Umbilical cord (tissue), 2 donors: Measurements from ENCODE around the gene ZMYM4. TPM values are rescaled to one million over a fixed set of nuclear protein-coding genes. Genes with fewer than 3 reads are reported as not detected.
"Not testable (repeated sequence)": the region's sequence is repeated elsewhere in the genome, so short reads cannot be mapped to it uniquely, and the experiment has no call there.

Experiments
- DNase-seq: peaks from one replicate; pipeline ENCODE4 v3.0.0-alpha.2; 2015; ENCODE audit warnings: low spot score
- total RNA-seq: library from RNA; depleted of rRNA; stranded (reverse); fragments of >200 nt; gene quantifications from one replicate; pipeline ENCODE4 v1.2.3, GENCODE V29; 2014; ENCODE audit warnings: low replicate concordance; ENCODE audit not compliant: insufficient read depth

The ZMYM4 gene
- total RNA-seq, 1 donor from 2014 or later, result 134 TPM

GRCh38 chr1:35452106-35452774, 183.7 kb downstream of the ZMYM4 start:
- DNase-seq, result peak; percentile 95

GRCh38 chr1:35453031-35453430, 184.5 kb downstream of the ZMYM4 start:
- DNase-seq, result no peak

GRCh38 chr1:35454176-35454575, 185.7 kb downstream of the ZMYM4 start:
- no peak for DNase-seq

GRCh38 chr1:35454616-35455015, 186.1 kb downstream of the ZMYM4 start:
- peak; percentile 76 for DNase-seq

- no peak for DNase-seq
Measured at GRCh38 chr1:35460796-35461195, 192.3 kb downstream of the ZMYM4 start.

GRCh38 chr1:35461966-35462651, 193.6 kb downstream of the ZMYM4 start:
- DNase-seq, result no peak

- no peak for DNase-seq
Measured at GRCh38 chr1:35463232-35463631, 194.7 kb downstream of the ZMYM4 start.

GRCh38 chr1:35463749-35464148, 195.2 kb downstream of the ZMYM4 start:
- DNase-seq, result not testable (repeated sequence)

- DNase-seq, result no peak
Measured at GRCh38 chr1:35466120-35466519, 197.6 kb downstream of the ZMYM4 start.

GRCh38 chr1:35470977-35471613, 202.6 kb downstream of the ZMYM4 start:
- DNase-seq, result no peak

Other genes starting within 250 kb of the ZMYM4 start
- 24.3 TPM for gene ZMYM6, start 236.8 kb upstream of the ZMYM4 start, total RNA-seq
- gene ZMYM1, start 189.3 kb upstream of the ZMYM4 start, total RNA-seq, result 27.7 TPM
- gene SFPQ, start 75.6 kb upstream of the ZMYM4 start, total RNA-seq, result 201 TPM